ENCODE results near the gene CROCC.

DNA sequence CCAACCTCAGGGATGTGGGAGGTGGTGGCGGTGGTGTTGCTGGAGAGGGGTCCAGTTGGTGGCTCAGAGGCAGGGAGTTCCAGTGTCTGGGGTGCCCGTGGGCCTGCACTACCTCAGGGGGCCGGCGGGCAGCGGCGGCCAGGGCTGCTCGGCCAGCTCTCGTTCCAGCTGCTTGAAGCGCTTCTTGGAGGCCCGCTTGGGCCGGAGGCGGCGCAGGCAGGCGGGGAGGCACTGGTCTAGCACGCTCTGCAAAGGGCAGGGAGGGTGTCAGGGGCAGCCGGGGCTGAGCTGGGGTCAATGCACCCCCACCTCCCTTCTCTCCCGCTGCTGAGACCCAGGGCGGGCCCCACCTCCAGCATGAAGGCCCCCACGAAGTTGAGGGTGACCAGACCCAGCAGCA lies 64.4 kb downstream of the CROCC start:
- no peak for TF ChIP-seq POLR2A (IDR thresholded peaks at IDR 0.05)
- no peak for TF ChIP-seq CTCF (IDR thresholded peaks at IDR 0.05)

Measured in uterus (tissue), 2 donors.